IgD-negative memory B cell (primary cell): Measurements from ENCODE around the gene VAX1. TPM values are rescaled to one million over a fixed set of nuclear protein-coding genes. Genes with fewer than 3 reads are reported as not detected.

Experiments used
- H3K27ac Mint-ChIP-seq, 3 donors: one replicate each; pipeline ENCODE4 v1.8.0; 2020 to 2022; ENCODE audit warnings: mild to moderate bottlenecking in 3 of 3, mixed read lengths in 3 of 3, moderate library complexity in 1 of 3
- H3K27me3 Mint-ChIP-seq: one replicate; pipeline ENCODE4 v1.8.0; 2021; ENCODE audit warnings: mixed read lengths
- H3K36me3 Mint-ChIP-seq: one replicate; pipeline ENCODE4 v1.8.0; 2020; ENCODE audit warnings: mild to moderate bottlenecking, mixed read lengths
- H3K4me1 Mint-ChIP-seq, 3 donors: one replicate each; pipeline ENCODE4 v1.8.0; 2020 to 2022; ENCODE audit warnings: mixed read lengths in 3 of 3, mild to moderate bottlenecking in 1 of 3
- H3K4me3 Mint-ChIP-seq, 4 donors: one replicate each; pipeline ENCODE4 v1.8.0; 2020 to 2022; ENCODE audit warnings: mild to moderate bottlenecking in 4 of 4, mixed read lengths in 4 of 4, moderate library complexity in 3 of 4
- H3K9me3 Mint-ChIP-seq, 3 donors: one replicate each; pipeline ENCODE4 v1.8.0; 2020 to 2021; ENCODE audit warnings: mixed read lengths in 3 of 3, mild to moderate bottlenecking in 1 of 3
- polyA plus RNA-seq: library from polyadenylated mRNA; unstranded; fragments of 300-500 nt; fragmentation: Illumina TruSeq; gene quantifications from one replicate; pipeline ENCODE4 v1.2.3, GENCODE V29; 2021

The VAX1 gene
- polyA plus RNA-seq, 1 donor from 2014 or later = not detected

- Mint-ChIP-seq H3K27ac (peak overlapping the region in 2 of 3 donors; percentile 5 to 82), H3K9me3 (peaks cover 0 to 1% (median 0%) of the 10 kb centered on the region in 3 donors), H3K4me1 (peaks cover 4 to 19% (median 5%) of the 10 kb centered on the region in 3 donors), H3K4me3 (peak overlapping the region; percentile 18 to 44 (median 38)), H3K27me3 (peaks cover 59% of the 10 kb centered on the region), H3K36me3 (no peaks in the 10 kb centered on the region)
These were observed 29.3 kb upstream of the VAX1 start for GRCh38 chr10:117167346-117167788.

DNA sequence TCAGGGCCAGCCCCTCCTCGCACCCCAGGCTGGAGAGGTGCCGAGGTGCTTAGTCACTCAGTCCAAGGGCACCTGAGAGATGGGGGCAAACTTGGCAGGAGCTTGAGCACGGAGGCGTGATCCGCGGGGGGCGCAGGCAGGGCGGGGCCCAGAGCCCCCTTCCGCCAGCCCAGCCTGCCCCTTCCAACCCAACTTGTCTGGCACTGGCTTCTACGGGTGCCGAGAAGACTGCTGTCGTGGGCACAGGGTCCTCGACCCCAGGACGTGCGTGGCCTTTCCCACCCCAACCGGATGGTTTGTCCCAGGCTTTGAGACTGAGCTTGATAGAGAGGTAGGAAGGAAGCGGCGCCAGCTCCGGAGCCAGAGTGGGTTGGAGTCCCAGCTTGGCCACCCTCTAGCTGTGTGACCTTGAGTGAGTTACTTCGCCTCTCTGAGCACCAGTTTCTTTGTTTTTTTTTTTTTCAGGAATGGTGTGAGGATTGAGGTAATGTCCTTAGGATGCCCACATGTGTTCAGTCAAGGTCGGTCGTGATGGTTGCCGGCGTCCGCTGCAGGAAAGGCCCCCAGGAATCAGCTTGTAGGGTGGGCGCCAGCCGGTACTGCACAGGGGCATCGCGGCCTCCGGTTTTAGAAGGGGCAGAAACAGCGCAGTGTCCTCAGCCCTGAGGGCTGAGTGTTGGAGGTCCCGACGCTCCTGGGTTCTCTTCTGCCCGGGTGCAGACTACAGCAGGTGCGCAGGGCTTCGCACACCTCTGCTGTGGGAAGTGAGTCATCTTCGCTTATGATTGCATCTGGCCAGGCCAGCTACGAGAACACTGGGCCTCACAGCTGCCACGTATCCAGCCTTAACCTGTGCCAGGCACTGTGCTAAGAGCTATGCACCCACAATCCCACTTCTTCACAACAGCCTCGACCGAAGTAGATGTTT, 28.6 kb upstream of the VAX1 start:
- Mint-ChIP-seq H3K9me3 (peaks cover 0 to 4% (median 0%) of the 10 kb centered on the region in 3 donors), H3K36me3 (no peaks in the 10 kb centered on the region), H3K27me3 (peaks cover 60% of the 10 kb centered on the region), H3K4me3 (peak overlapping the region in 2 of 4 donors; percentile 30 to 42), H3K27ac (peak overlapping the region in 2 of 3 donors; percentile 67 to 82), H3K4me1 (peaks cover 4 to 22% (median 5%) of the 10 kb centered on the region in 3 donors)

- Mint-ChIP-seq H3K27me3 (peaks cover 68% of the 10 kb centered on the region), H3K4me1 (peaks cover 4 to 22% (median 5%) of the 10 kb centered on the region in 3 donors), H3K27ac (peak overlapping the region in 1 of 3 donors; percentile 59), H3K36me3 (no peaks in the 10 kb centered on the region), H3K9me3 (peaks cover 0 to 4% (median 0%) of the 10 kb centered on the region in 3 donors), H3K4me3 (peak overlapping the region in 2 of 4 donors; percentile 45 to 47)
These were observed 27.7 kb upstream of the VAX1 start for GRCh38 chr10:117165538-117166417.

DNA sequence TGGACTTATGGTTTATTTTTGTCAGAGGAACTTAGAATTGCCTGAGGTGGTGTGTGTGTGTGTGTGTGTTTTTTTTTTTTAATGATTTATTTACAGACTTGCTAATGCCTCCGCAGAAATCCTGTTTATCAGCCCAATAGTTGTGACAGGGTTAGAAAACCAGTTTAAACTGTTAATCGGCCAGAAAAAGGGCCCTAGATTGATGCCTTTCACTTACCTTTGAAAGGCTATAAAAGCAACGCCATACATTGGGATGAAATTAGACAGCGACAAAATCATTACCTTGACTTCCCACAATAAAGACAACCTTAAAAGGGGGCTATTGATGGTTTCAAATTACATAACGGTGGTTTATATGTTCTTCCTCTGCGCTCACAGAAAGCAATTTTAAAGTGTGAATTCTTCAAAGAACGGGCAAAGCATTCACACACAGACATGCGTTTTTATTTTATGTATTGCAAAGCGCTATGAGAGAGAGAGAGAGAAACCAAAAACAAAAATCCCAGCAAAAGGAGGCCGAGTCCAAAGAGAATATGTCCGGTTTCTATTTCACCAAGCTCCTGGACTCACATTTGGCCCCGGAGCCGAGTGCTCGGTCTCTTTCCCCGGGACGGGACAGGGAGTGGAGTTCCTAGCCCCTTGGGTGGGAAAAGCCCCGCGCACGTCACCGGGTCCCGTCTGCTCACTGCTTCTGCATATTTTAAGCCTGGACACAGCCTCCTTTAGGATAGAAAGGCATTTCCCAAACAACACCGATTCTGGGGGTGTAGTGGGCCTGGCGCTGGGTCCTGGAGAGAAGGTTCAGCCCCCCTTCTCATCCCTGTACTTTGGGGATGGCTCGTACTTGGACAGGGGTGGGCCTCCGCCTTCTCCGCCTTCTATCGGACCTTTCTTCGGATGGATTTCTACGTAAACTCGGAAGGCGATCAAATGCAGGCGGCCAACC, 26.8 kb upstream of the VAX1 start:
- Mint-ChIP-seq H3K36me3 (no peaks in the 10 kb centered on the region), H3K9me3 (peaks cover 0 to 6% (median 0%) of the 10 kb centered on the region in 3 donors), H3K27ac (peak overlapping the region in 2 of 3 donors; percentile 16 to 31), H3K4me3 (peak overlapping the region in 2 of 4 donors; percentile 26 to 30), H3K4me1 (peaks cover 4 to 22% (median 5%) of the 10 kb centered on the region in 3 donors), H3K27me3 (peaks cover 70% of the 10 kb centered on the region)

DNA sequence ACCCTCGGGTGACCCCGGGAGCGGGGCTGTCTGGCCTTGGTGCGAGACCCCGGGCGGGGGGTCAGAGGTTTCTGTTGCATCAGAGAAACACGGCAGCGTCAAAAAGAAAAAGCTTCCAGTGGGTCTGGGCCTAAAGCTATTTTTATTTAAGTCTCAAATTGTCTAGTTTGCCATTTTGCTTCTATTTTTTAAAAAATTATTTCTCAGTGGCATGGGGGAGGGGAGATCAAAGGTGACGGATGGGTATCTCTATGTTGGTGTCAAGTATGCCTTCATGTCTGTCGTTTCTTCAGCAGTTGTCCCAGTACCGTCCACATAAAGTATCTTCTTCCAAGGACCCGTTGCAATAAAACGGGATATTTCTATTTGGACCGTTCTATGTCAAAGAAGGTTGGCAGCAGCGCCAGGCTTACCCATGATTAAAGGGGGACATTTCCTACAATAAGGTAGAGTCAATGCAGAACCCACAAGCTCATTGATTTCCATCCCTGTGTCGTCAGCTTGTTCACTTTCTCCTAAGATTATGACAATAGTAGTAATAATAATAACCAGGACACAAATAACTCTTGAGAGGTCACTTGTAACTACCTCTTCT, 26.0 kb upstream of the VAX1 start:
- peaks cover 4 to 19% (median 5%) of the 10 kb centered on the region in 3 donors for H3K4me1 Mint-ChIP-seq
- H3K27me3 Mint-ChIP-seq = peaks cover 70% of the 10 kb centered on the region
- H3K4me3 Mint-ChIP-seq = no peak overlapping the region
- peaks cover 0 to 6% (median 0%) of the 10 kb centered on the region in 3 donors for H3K9me3 Mint-ChIP-seq
- no peaks in the 10 kb centered on the region for H3K36me3 Mint-ChIP-seq
- no peak overlapping the region for H3K27ac Mint-ChIP-seq

DNA sequence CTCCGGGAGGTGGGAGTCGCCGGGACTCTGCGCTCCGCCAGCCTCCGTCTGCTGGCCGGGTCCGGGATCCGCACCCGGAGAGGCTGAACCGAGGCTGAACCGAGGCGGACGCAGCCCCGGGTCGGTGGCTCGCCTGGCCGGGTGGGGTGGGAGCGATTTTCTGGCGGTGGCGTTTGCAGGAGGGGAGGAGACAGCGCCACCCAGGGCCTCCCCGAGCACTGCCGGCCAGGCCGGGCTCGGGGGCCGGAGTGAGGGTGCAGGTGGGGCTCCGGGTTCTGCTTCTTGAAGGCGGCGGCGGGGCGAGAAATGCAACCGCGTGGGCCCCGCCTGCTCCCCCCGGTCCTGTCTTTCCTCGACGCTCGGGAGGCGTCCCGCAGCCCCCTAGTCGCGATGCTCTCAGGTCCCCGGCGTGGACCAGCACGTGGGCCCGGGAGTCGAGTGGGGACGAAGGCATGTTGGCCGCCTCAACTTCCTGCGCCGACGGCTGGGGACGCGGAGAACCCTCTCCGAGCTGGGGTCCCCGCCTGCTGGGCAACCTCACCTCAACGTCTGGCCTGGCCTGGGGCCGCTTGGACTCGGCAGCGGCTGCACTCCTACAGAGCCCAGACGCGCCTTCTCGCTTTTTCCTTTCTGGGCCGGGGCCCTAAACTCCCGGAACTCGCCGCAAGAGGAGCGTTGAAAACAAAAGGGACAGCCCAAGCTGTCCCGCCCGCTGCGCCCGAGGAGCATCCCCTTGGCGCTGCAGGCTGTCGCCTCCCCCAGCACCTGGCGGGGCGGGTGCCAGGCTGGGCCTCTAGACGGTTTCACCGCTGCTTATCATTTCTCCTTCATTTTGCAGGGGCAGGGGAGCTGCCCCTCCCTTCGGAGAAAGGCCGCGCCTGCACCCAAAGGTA, 25.2 kb upstream of the VAX1 start:
- Mint-ChIP-seq H3K4me1 (peaks cover 4 to 18% (median 5%) of the 10 kb centered on the region in 3 donors), H3K36me3 (no peaks in the 10 kb centered on the region), H3K27me3 (peaks cover 71% of the 10 kb centered on the region), H3K27ac (no peak overlapping the region), H3K4me3 (peak overlapping the region in 1 of 4 donors; percentile 12), H3K9me3 (peaks cover 0 to 6% (median 0%) of the 10 kb centered on the region in 3 donors)

DNA sequence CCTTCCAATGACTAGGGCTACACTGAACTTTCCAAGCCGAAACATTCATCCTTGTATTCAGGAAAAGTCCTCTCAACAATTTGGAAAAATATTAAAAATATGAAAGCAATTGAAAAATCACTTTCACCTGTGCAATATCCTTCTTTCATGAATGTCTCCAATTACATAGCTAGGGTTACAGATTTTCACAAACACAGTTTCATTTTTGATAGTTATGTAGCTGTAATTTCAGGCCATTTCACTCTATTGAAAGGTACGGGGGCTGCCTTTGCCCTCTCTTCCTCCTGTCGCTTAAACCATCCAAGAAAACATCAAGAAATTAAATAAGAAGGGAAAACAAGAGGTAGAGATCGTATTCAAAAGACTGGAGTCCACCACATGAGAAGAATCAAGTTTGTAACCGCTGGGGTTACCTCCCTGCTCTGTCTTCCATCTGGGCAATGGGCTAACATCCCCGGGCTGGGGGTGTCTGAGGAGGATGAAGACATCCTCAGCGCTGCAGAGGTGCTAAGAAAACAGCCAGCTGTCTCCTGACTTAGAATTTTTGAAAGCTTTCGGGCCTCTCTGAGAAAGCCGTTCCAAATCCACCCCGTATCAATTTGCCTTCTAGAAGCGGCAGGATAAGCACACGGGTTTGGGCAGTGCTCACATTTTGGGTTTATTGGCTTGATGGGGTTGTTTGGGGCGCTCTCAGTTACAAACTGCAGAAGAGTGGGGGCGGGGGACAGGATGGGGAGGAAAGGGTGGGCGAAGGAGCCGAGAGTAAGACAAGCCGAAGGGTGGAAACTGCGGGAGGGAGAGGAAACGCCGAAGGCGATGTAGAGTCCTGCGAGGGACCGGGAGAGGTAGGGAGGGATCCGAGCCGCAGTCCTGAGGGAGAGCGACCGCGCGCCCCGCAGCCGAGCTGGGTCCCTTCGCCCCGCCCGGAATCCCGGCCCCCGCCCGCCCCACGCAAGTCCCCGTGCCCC, 24.3 kb upstream of the VAX1 start:
- H3K36me3 Mint-ChIP-seq = no peaks in the 10 kb centered on the region
- peaks cover 66% of the 10 kb centered on the region for H3K27me3 Mint-ChIP-seq
- H3K9me3 Mint-ChIP-seq = peaks cover 0 to 6% (median 0%) of the 10 kb centered on the region in 3 donors
- H3K4me1 Mint-ChIP-seq = peaks cover 4 to 18% (median 5%) of the 10 kb centered on the region in 3 donors
- H3K27ac Mint-ChIP-seq = peak overlapping the region; percentile 73 to 86 (median 80)
- H3K4me3 Mint-ChIP-seq = peak overlapping the region; percentile 56 to 85 (median 62)

DNA sequence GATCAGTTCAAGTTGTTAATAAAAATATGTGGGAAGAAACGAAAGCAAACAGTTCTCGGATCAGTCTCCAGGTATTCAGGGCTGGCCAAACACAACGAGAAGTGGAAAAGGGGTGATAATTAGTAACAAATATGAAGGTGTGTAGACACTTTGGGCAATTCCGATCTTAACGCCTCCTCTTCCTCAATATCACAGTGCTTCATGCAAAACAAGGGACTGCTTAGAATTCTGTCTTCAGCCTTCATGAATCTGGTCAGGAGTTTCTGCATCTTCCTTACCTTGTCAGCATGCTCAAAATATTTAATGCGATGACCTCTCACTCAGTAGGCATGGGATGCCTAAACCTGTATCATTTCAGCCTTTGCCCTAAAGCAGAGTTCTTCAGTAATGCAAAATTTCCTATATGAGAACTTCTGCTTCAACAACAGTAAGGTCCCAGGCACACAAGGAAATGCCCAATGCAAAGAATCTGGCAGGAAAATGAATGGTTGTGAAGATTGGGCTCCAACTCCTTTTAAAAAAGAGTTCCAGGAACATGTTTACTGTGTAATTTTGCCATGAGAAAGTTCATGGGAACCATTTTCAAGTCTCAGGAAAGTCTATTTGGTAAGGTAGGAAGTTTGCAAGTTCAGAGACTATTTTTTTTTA, 23.4 kb upstream of the VAX1 start:
- Mint-ChIP-seq H3K27ac (no peak overlapping the region), H3K9me3 (peaks cover 0 to 8% (median 0%) of the 10 kb centered on the region in 3 donors), H3K4me3 (peak overlapping the region in 1 of 4 donors; percentile 43), H3K4me1 (peaks cover 4 to 14% (median 5%) of the 10 kb centered on the region in 3 donors), H3K27me3 (peaks cover 61% of the 10 kb centered on the region), H3K36me3 (no peaks in the 10 kb centered on the region)

DNA sequence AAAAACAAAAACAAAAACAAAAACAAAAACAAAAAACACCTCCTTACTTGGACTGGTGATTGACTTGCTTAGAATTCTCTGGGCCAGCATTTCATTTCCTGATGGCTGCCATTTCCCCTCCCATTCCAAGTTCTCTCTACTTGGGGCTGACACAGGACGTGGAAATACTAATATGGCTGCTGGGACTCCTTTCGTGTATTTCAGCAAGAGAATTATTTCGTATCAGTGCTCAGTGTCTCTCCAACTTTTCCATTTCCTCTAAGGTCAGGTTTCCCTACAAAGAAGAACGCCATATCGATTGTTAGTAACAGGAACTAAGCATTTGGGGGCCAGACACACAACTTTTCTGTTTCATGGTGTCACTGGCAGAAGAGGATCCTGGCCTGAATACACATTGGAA, 22.5 kb upstream of the VAX1 start:
- H3K36me3 Mint-ChIP-seq = no peaks in the 10 kb centered on the region
- H3K9me3 Mint-ChIP-seq = peaks cover 0 to 8% (median 0%) of the 10 kb centered on the region in 3 donors
- peaks cover 4 to 14% (median 5%) of the 10 kb centered on the region in 3 donors for H3K4me1 Mint-ChIP-seq
- peak overlapping the region in 1 of 3 donors; percentile 1 for H3K27ac Mint-ChIP-seq
- no peak overlapping the region for H3K4me3 Mint-ChIP-seq
- H3K27me3 Mint-ChIP-seq = peaks cover 58% of the 10 kb centered on the region

DNA sequence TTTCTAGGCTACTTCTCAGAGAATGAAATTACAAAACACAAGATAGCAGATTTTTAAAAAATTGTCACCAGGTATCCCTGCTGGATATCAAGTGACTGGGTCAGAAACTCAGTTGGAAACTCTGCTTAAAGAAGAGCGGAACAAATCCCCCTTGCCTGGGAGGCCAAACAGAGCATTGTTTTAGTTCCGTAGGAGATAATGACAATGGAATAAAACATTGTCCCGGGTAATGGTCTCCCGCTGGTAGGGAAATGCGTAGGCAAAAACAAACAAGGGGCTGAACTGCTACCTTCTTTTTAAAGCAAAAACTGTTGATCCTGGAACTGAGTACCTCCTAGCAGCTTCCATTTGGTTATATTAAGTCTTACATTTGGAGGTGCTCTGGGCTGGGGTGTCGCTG, 21.3 kb upstream of the VAX1 start:
- peaks cover 56% of the 10 kb centered on the region for H3K27me3 Mint-ChIP-seq
- peaks cover 0 to 8% (median 0%) of the 10 kb centered on the region in 3 donors for H3K9me3 Mint-ChIP-seq
- no peak overlapping the region for H3K4me3 Mint-ChIP-seq
- no peak overlapping the region for H3K27ac Mint-ChIP-seq
- no peaks in the 10 kb centered on the region for H3K36me3 Mint-ChIP-seq
- peaks cover 0 to 11% (median 4%) of the 10 kb centered on the region in 3 donors for H3K4me1 Mint-ChIP-seq

DNA sequence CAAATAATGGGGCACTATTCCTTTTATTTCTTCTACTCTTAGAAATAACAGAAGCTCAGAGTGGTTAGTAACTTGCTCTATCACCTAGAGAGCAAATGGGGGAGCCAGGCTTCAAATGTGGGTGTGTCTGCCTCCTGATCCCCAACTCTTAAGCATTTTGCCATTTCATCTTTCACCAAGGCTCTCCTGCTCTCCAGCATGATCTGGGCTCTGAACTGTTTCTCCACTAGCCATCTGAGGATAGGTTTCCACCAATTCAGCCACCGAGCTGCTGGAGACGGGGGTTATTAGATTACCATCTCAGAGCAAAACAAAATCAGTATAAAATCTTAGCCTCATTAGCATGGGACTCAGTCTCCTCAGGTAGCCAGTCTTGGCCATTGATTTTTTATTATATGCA, 20.2 kb upstream of the VAX1 start:
- Mint-ChIP-seq H3K4me1 (peaks cover 0 to 6% (median 0%) of the 10 kb centered on the region in 3 donors), H3K36me3 (no peaks in the 10 kb centered on the region), H3K27me3 (peaks cover 59% of the 10 kb centered on the region), H3K9me3 (peaks cover 0 to 7% (median 0%) of the 10 kb centered on the region in 3 donors), H3K27ac (no peak overlapping the region), H3K4me3 (no peak overlapping the region)
